Caco-2 (cell line): ENCODE measurements around the gene PKIB. TPM values are rescaled to one million over a fixed set of nuclear protein-coding genes. Genes with fewer than 3 reads are reported as not detected.

Experiments used
- total RNA-seq: library from RNA; stranded (reverse); gene quantifications from 2 replicates; pipeline ENCODE4 v1.2.3, GENCODE V29; 2022

PKIB gene
- total RNA-seq, 1 experiment from 2014 or later: 18.6 TPM

Other genes starting within 250 kb of the PKIB start
- 12.1 and 12.3 TPM in 2 replicates for gene HSF2, start 210.8 kb upstream of the PKIB start, total RNA-seq
- 70.2 and 72.2 TPM in 2 replicates for gene SERINC1, start 138.6 kb upstream of the PKIB start, total RNA-seq
- gene FABP7, start 169.3 kb downstream of the PKIB start, total RNA-seq: 0.63 TPM in 1 of 2 replicates, not detected in the other
- gene SMPDL3A, start 178.9 kb downstream of the PKIB start, total RNA-seq: 20.4 and 21.7 TPM in 2 replicates